Epidermal melanocyte (primary cell): ENCODE results near the gene FASLG.

Experiments
- DNase-seq: peaks from one replicate; pipeline ENCODE4 v3.0.0; 2011; ENCODE audit warnings: low spot score; ENCODE audit not compliant: insufficient read length

FASLG gene

DNA sequence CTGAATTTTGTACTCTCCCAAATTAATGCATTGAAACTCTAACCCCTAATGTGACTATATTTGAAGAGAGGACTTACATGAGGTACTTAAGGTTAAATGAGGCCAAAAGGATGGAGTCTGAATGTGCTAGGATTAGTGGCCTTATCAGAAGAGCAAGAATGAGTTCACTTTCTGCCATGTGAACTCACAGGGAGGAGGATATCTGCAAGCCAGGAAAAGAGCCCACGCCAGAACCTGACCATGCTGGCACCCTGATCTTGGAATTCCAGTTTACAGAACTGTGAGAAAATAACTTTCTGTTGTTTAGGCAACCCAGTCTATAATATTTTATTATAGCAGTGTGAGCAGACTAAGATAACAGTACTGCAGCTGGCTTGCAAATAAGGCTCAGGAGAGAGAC is 12.2 kb upstream of the FASLG start:
- no peak for DNase-seq

DNA sequence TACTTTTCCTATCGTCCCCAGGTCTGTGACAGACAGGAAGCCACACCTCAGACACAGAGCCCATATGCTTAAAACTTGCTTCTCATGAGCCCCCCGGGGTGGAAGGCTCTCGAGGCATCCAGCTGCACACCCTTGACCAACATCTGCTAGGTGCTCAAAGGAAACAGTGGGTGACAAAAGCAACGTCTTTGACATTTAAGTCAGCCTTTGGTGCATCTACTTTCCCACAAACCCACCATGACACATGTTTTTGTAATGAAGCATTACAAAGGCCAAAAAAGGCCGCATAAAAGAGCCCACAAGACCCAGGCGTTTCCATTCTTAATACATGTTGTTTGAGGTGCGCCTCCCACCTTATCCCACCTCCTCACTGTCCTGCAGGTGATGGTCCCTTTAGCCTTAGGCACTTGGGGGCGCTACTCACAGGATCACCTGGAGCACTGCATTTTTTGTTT is 11.8 kb upstream of the FASLG start:
- DNase-seq, result no peak

DNA sequence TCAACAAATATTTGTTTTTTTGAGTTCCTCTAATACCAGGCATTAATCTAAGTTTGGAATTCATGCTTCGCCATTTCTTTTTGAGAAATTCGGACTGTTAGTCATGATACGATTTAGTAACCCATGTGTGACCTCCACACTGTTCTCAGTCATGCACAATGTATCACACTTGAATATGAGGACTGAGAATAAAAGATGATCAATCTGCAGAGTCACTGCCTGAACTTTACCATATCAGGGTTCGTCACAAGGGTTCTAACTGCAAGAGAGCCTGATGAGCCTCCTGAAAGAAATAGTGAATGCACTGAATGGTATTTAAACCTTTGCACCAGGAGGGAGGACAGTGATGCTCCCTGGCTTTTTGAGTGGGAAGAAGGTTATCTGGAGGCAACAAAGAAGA is 10.9 kb upstream of the FASLG start:
- DNase-seq, result no peak

DNA sequence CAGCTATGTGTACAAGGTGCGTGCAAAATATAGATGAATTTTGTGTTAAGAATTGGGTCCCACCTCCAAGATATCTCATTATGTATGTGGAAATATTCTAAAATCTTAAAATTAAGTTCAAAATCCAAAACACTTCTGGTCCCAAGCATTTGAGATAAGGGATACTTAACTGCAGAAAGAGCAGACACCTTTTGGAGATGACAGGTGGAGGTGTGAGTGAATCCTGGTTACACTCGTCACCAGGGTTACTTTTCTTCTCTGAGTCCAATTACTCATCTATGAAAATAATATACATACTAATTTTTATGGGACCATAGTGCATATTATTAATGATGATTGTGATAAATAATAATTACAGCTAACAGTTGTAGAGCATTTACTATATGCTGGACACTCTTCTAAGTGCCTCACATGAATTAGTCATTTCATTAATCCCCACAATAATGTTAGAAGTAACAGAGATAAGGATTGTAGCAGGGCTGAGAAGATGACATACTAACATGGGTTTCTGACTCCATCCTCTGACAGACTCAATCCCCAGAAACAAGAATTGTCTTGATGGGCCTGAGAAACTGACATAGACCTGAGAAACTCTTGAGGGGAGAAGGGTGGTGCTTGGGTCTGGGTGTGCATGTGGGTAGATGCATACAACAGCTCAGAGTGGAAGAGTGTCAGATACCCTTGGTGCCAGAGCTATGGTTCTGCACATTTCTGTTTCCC is 8.3 kb upstream of the FASLG start:
- DNase-seq, result no peak

DNA sequence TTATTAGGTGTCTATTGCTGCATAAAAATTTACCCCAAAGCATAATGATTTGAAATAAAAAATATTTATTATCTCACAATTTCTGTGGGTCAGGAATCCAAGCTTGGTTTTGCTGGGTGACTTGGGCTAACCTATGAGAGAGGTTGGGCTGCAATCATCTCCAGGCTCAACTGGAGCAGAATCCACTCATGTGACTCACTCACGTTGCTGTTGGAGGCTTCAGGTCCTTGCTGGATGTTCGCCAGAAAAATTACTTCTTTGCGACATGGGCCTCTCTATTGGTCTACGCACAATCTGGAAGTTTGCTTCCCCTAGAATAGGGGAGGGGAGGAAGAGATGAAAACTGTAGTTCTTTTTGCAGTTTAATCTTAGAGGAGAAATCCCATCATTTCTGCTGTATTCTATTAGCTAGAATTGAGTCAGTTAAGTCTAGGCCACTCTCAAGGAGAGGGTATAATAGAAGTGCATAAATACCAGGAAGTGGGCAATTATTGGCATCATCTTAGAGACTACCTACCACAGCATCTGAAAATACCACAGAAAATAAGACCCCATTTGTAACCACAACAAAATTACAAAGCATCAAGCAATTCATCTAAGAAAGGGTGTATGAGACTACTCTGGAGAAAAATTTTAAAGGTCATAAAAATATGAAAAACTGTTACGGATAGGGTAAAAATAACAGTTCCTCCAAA is 5.7 kb upstream of the FASLG start:
- DNase-seq, result no peak

DNA sequence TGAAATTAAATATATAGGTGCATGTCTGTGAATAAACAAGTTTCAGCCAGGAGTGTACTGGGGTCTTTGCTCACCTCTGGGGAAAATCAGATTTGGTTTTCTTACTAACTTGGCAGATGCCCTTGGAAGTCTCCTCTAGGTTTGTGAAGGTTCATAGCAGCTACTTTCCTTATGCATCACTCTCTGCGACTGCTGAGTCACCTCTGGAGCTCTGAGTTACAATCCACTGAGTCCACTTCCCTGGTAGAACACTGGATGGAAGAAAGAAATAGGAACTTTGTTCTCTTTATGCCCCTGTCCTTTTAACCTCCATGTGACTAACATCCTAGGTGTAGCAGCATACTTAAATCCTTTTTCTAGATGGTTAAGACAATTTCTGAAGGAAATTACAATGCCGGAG is 4.4 kb upstream of the FASLG start:
- no peak for DNase-seq

DNA sequence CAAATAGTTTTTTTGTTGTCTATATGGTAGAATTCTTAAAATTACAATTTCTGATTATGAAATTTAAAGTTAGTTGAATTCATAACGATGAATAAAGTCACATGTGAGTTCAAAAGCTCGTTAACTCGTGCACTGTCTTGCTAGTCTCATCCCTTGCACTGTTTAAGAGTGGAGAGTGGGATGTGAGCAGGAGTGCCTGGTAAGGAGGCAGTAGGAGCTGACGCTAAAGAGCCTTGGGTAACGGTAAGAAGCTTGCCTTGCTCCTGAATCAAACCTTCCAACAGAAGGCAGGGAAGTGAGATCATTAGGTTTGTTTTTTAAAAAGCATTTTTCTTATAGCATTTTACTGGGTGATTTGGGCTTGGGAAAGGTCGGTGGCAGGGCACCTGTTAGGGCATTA is 2.3 kb upstream of the FASLG start:
- DNase-seq, result no peak

DNA sequence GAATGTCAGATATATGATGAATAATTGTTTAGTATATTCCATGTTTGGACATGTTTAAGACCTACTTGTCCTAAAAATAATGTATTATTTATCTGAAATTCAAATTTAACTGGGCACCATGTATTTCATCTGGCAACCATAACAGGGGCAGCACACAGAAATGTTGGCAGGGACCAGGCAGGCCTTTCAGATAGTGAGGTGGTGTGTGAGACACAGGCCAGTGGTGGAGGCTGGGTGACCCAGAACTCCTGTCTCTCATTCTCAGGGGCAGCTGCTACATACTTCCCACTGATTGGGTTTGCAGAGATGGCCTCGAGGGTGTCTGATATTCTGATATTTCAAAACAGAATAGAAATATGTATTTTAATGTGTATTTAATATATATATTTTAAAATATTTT is 1.3 kb upstream of the FASLG start:
- DNase-seq, result no peak

DNA sequence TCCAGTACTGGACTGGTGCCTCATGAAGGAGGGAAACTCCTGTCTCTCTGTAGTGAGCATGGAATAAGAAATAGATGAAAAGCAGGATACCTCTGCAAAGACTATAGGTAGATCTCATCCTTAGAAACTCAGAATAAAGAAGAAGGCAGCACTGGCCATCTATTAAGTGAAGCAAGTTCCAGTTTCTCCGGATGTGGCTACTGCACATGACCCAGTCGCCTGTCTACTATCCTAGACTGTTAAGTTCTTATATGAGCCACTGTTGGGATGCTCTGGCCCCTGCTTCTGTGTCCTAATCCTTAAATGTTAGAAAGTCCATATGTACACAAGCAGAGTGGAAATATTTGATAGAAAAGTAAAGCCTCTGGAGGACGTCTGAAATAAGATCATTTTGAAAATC is 2.2 kb downstream of the FASLG start:
- DNase-seq, result no peak

DNA sequence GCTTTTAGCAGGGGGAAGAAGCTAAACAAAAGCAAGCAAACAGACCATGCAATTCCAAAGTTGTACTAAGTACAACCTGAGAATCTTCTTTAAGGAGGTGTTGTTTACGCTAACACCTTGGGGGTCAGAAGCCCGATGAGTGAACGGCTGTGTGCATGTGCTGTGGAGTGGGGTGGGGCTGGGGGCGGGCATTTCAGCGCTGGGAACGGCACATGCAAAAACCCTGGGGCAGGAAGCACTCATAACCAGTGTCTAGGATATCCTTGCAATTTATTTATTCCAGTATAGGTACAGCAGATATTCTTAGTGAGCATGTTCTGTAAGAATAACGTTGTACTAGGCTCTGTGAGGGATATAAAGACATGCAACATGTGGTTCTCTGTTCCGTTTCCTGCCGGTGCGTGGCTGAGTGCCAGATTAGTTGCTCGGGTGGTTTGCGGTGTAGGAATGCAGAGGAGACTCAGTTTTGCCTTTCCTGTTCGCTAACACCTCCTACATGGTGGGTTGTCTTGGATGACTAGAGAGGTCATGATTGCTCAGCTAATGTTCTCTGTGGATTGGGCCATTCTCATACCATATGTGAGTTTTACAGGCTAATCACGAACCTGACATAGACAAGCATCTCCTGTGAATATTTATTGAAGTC is 3.7 kb downstream of the FASLG start:
- peak; percentile 22 for DNase-seq

DNA sequence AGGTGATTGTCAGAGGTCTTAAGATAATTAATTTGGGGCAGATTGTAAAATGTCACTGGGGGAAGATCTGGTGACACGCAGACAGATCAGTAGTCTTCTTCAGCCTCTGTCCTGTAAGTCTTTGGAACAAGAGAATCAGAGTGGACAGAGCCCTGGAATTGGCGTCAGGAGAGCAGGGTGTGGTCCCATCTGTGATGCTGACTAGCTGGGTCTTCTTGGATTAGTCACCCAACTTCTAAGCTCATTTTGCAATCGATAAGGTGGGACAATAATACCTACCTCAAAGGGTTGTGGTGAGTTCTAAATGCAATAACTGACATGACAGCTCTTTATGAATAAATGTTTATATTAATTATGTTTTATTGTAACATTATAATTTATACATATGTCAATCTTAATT is 4.8 kb downstream of the FASLG start:
- no peak for DNase-seq

DNA sequence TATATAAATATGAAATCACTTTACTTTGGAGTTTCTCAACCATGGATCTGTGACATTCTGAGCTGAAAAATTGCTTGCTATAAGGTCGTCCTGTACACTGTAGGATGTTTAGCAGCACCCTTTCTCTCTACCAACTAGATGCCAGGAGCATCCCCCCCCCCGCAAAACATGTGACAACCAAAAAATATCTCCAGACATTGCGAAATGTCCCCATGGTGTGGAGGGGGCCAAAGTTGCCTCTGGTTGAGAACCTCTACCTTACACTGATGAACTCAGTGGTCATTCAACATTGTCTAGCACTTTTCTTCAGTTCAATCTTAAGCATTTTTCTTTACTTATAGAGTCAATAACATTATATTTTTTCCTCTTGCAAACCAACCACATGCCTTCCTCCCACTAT is 9.2 kb downstream of the FASLG start:
- DNase-seq, result no peak

DNA sequence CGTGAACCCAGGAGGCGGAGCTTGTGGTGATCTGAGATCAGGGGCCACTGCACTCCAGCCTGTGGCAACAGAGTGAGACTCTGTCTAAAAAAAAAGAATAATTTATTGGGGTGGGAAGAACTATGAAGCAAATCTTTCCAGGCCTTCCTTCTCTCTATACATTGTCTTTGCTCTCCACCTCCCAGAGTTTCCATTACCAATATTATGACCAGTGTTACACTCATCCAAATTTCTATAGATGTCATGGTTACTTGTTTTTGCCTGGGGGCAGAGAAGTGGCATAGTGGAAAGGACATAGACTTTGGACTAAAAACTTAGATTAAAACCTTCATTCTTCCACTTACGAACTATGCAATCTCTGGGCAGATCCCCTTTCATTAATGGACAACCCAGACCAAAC is 10.1 kb downstream of the FASLG start:
- no peak for DNase-seq

DNA sequence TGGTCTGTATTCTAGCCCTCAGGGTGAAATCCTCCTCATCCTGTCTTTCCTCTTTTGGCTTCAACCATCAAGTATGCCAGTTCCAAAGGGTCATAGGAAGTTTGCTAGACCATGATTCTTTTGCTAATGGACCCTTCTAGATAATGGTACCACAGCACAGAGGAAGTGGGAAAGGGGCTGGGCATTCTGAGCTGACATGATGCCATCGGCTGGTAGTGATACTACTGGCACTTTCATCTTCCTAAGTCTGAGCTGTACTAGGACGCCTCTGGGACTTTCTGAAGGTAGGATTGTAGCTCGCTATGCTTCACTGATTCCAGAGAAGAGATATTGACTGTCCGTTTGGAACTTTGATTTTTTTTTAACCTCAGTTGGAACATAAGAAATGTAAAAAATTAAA is 11.4 kb downstream of the FASLG start:
- no peak for DNase-seq

DNA sequence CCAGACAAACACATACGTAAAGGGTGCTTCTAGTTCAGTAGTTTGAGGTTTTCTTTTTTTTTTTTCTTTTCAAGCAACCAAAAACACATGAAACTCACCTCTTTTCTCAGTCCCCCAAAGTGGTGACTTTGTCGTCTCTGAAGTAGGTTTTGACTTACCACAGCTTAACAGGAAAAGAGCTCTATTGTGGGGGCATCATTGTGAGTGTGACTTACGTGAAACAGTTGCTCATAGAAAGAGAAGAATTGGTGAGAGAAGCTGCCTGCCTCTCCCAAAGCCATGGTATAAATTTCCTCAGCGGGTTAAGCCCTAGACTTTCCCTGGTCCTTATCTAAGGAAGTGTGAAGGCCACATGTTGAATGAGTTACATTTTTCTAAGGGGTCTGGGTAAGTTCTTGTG is 11.9 kb downstream of the FASLG start:
- DNase-seq, result no peak

DNA sequence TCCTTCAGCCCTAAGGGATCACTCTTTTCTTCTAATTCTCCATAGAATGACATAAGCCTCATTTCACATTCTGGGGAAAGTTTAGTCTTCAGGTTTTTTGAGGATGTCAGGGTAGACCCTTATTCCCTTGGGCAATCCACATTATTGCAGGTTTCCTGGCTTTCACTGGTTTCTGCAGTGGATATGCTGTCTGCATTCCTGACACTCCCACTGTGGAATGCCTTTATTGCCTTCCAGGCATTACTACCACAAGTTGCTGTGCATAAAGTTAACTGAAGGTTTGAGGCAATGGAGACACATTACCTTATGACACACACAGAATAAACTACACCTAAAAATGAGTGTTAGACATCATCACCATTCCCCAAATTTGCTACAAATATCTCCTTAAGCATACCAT is 12.7 kb downstream of the FASLG start:
- DNase-seq, result no peak

DNA sequence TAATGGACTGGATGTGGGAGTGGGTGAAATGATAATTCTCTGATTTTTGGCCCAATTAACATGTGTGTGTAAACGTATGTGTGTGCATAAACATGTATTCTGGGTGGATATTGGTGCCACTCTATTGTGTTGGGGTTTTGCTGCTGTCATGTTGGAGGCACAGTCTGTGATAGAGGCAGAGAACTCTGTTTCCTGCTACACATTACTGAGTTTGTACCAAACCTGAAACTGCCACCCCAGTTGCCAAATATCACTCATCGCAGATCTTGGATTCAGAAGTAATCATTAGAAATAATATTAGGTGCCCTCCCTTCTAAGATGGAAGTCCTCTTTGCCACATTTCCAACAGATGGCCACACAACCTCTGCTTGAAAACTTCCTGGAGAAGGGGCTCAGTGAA is 13.8 kb downstream of the FASLG start:
- no peak for DNase-seq

DNA sequence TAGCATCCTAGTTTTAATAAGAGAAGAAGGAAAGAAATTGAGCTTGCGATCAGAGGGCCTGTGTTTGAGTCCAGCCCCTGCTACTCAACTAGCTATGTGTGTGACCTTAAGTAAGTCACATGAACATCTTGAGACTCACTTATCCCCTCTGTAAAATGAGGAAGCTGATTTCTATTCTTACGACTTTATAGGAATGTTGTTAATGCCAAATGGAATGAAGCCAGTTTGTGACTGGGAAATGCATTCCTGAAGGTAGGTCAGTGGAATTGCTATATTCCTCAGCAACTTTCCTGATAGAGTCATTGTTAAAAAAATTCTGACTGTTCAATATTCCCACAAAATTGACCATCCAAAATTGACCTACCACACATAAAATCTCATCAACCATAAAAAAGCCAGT is 14.9 kb downstream of the FASLG start:
- no peak for DNase-seq

DNA sequence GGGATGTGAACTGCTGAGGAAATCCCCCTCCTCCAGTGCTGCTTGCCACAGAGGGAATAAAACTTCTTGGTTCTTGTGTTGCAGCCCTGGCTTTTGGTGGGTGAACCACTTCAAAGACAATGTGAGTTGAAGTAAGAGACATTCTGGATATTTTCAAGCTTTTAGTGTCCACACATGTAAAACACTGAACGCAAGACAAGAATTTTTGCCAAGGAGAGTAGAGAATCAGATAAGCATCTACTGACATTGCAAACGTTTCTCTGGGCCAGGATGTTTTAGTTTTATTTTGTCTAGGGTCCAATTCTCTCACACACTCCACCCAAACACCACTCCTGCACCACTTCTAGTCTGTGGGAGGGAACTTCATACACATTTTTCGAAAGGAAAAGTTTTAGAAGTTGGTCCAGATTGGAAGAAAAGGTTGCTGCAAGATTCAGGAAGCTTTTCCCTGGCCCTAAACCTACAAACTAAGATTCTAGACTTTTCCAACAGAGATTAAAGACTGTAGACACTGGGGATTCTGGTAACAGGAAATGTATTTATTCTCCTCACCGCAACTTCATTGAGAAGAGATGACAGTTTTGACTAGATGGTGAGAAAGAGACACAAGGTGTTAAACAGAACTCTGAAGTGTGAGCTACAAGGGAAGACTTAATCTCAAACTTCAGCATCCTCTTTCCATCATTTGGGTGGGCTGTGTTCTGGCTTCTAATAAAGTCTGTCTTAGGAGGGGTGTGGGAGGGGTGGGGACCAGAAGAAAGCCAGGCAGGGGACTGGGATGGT is 16.1 kb downstream of the FASLG start:
- DNase-seq, result no peak

DNA sequence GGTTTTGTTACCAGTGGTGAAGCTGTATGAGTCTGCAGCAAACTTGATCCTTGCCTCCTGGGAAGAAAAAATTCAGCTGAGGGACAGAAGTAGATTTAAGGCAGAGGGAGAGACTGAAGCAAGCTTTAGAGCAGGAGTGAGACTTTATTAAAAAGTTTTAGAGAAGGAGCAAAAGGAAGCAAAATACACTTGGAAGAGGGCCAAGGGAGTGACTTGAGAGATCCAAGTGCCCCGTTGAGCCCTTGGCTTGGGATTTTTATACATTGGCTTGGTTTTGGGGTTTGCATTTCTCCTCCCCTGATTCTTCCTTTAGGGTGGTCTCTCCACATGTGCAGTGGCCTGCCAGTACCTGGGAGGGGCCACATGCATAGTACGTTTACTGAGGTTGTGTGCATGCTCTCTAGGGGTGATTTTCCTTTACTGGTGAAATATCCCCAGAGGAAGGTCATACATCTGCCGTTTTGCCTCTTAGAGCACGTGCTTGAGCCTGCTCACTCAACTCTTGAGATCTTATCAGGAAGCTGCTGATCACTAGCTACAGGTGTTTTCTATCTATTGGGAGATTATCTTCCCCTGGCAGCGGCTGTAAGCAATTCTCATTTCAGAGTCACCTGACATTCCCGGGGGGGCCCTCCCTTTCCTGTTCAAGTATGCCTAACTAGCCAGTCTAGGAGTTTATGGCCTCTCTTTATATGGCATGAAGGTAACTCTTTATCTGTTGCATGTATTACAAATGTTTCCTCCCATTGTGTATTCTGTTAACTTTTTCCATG is 20.3 kb downstream of the FASLG start:
- DNase-seq, result no peak

DNA sequence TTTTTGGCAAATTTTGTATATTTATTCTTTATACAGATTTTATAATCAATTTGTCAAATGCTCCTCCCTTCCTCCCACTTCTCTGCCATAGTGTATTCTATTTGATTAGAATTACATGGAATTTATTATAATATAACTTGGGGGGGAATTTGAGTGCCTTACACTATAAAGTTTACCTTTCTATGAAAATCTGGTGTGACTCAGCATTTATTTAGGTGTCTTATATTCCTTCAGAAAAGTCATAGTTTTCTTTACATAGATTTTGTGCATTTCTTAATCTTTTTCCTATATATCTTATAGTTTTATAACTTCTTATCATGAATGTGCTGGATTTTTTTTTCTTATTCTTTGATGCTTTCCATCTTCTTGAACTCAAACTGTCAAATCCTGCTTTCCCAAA is 21.3 kb downstream of the FASLG start:
- DNase-seq, result no peak
